IMR-90 (cell line): ENCODE results near the gene UTP4. TPM values are rescaled to one million over a fixed set of nuclear protein-coding genes. Genes with fewer than 3 reads are reported as not detected.

ENCODE experiments used
- ATAC-seq: fragments of 200-7000 bp; cut with Tn5 transposase; 2 replicates; pipeline ENCODE4 v1.9.1; 2020; ENCODE audit warnings: low read depth, mild to moderate bottlenecking, moderate library complexity
- BruUV-seq: library from RNA; stranded (reverse); fragments of 400-500 nt; replicated peaks from 2 replicates; lab custom pipeline; 2021; lab: Mats Ljungman, UMichigan
- CTCF ChIA-PET: fragments of 300-600 bp; formaldehyde crosslinking; extraction: SDS; loops from one replicate; lab custom pipeline; 2021; ENCODE audit warnings: antibody characterized with exemption; lab: Yijun Ruan, JAX
- POLR2A ChIA-PET: fragments of 300-600 bp; sonication (Branson Sonifier 250); formaldehyde crosslinking; loops from one replicate; lab custom pipeline; 2022; ENCODE audit warnings: antibody characterized with exemption; ENCODE audit not compliant: unreplicated experiment; lab: Charles Lee
- DNase-seq: peaks from one replicate; pipeline ENCODE4 v3.0.0; 2013
- H2AFZ ChIP-seq: replicated peaks from 2 replicates; pipeline ENCODE3; 2013; ENCODE audit warnings: low read length, mild to moderate bottlenecking; ENCODE audit not compliant: poor library complexity
- H2AK5ac ChIP-seq: 2 replicates; pipeline ENCODE4 v1.6.1; 2013; ENCODE audit warnings: low read depth, low read length, inconsistent platforms
- H2AK9ac ChIP-seq: replicated peaks from 2 replicates; pipeline ENCODE3; 2013; ENCODE audit warnings: mild to moderate bottlenecking, low read depth, low read length, moderate library complexity; ENCODE audit not compliant: poor library complexity
- H2BK120ac ChIP-seq: 2 replicates; pipeline ENCODE4 v1.6.1; 2013; ENCODE audit warnings: low read depth, low read length, inconsistent platforms
- H2BK15ac ChIP-seq: 3 replicates; pipeline ENCODE4 v1.6.1; 2013; ENCODE audit warnings: low read depth, low read length, inconsistent platforms
- H2BK20ac ChIP-seq: 2 replicates; pipeline ENCODE4 v1.6.1; 2013; ENCODE audit warnings: low read depth, mild to moderate bottlenecking, inconsistent platforms, low read length, moderate library complexity
- H2BK5ac ChIP-seq: 2 replicates; pipeline ENCODE4 v1.6.1; 2013; ENCODE audit warnings: mild to moderate bottlenecking, low read depth, low read length, inconsistent platforms; ENCODE audit not compliant: poor library complexity, severe bottlenecking
- H3K14ac ChIP-seq: replicated peaks from 2 replicates; pipeline ENCODE4 v1.6.1; 2013; ENCODE audit warnings: low read depth, low read length, inconsistent platforms
- H3K18ac ChIP-seq: 2 replicates; pipeline ENCODE4 v1.6.1; 2013; ENCODE audit warnings: low read depth, low read length, control low read depth
- H3K23ac ChIP-seq: 2 replicates; pipeline ENCODE4 v1.6.1; 2013; ENCODE audit warnings: low read depth, low read length, inconsistent platforms
- H3K27ac ChIP-seq: 2 replicates; pipeline ENCODE4 v1.5.1; 2013; ENCODE audit warnings: mild to moderate bottlenecking, control low read depth, low read length; ENCODE audit not compliant: insufficient read depth
- H3K27me3 ChIP-seq: 2 replicates; pipeline ENCODE4 v1.6.1; 2013; ENCODE audit warnings: low read length; ENCODE audit not compliant: control insufficient read depth, insufficient read depth
- H3K36me3 ChIP-seq: 2 replicates; pipeline ENCODE4 v1.6.1; 2013; ENCODE audit warnings: low read length, mixed read lengths; ENCODE audit not compliant: control insufficient read depth, insufficient read depth
- H3K4ac ChIP-seq: 2 replicates; pipeline ENCODE4 v1.6.1; 2013; ENCODE audit warnings: low read depth, low read length, inconsistent platforms
- H3K4me1 ChIP-seq: 2 replicates; pipeline ENCODE4 v1.6.1; 2013; ENCODE audit warnings: low read length, mixed read lengths; ENCODE audit not compliant: control insufficient read depth, insufficient read depth
- H3K4me2 ChIP-seq: 2 replicates; pipeline ENCODE4 v1.6.1; 2013; ENCODE audit warnings: low read depth, mild to moderate bottlenecking, control low read depth, low read length, moderate library complexity
- H3K4me3 ChIP-seq: 2 replicates; pipeline ENCODE4 v1.5.1; 2013; ENCODE audit warnings: low read depth, mild to moderate bottlenecking, control low read depth, low read length, moderate library complexity; ENCODE audit not compliant: insufficient read depth
- H3K56ac ChIP-seq: 2 replicates; pipeline ENCODE4 v1.6.1; 2013; ENCODE audit warnings: low read length, inconsistent platforms; ENCODE audit not compliant: insufficient read depth; ENCODE audit errors: extremely low read depth
- H3K79me1 ChIP-seq, 2 experiments: 2 replicates each; pipeline ENCODE4 v1.6.1; 2013; ENCODE audit warnings: low read length in 2 of 2, inconsistent platforms in 1 of 2, low read depth in 1 of 2
- H3K9ac ChIP-seq: 2 replicates; pipeline ENCODE4 v1.6.1; 2013; ENCODE audit warnings: low read depth, low read length, control low read depth
- H3K9me1 ChIP-seq: 2 replicates; pipeline ENCODE4 v1.6.1; 2013; ENCODE audit warnings: low read length, inconsistent platforms; ENCODE audit not compliant: insufficient read depth
- H3K9me3 ChIP-seq: 2 replicates; pipeline ENCODE4 v1.6.1; 2013; ENCODE audit warnings: low read length; ENCODE audit not compliant: control insufficient read depth, insufficient read depth
- H4K20me1 ChIP-seq: 2 replicates; pipeline ENCODE4 v1.6.1; 2013; ENCODE audit warnings: low read length, inconsistent platforms; ENCODE audit not compliant: insufficient read depth
- H4K5ac ChIP-seq: 2 replicates; pipeline ENCODE4 v1.6.1; 2013; ENCODE audit warnings: mild to moderate bottlenecking, low read depth, low read length, control low read depth
- H4K8ac ChIP-seq, 2 experiments: 2 replicates each; pipeline ENCODE4 v1.6.1; 2013; ENCODE audit warnings: low read depth in 2 of 2, low read length in 2 of 2, control low read depth in 1 of 2, inconsistent platforms in 1 of 2
- H4K91ac ChIP-seq: 2 replicates; pipeline ENCODE4 v1.6.1; 2013; ENCODE audit warnings: low read depth, low read length, inconsistent platforms; ENCODE audit not compliant: insufficient read depth
- BHLHE40 ChIP-seq: fragments of 150-350 bp; IDR thresholded peaks from 2 replicates; pipeline ENCODE4 v1.6.1; 2016; ENCODE audit warnings: mild to moderate bottlenecking, low read depth, low read length
- CEBPB ChIP-seq: IDR thresholded peaks from 2 replicates; pipeline ENCODE4 v1.6.1; 2012; ENCODE audit warnings: low read depth, low read length, improper control_type of control experiment
- CHD1 ChIP-seq: IDR thresholded peaks from 2 replicates; pipeline ENCODE4 v1.6.1; 2012; ENCODE audit warnings: low read depth, low read length, improper control_type of control experiment
- FOS ChIP-seq: fragments of 150-350 bp; IDR thresholded peaks from 2 replicates; pipeline ENCODE4 v1.6.1; 2016; ENCODE audit warnings: low read depth, low read length
- MXI1 ChIP-seq: IDR thresholded peaks from 2 replicates; pipeline ENCODE4 v1.6.1; 2012; ENCODE audit warnings: low read depth, mild to moderate bottlenecking, low read length, moderate library complexity, borderline replicate concordance
- NFE2L2 ChIP-seq: fragments of 150-350 bp; IDR thresholded peaks from 2 replicates; pipeline ENCODE4 v1.6.1; 2016; ENCODE audit warnings: low read depth, mild to moderate bottlenecking, low read length
- RFX5 ChIP-seq: IDR thresholded peaks from 2 replicates; pipeline ENCODE4 v1.8.0; 2012; ENCODE audit warnings: low read depth, mild to moderate bottlenecking, low read length, moderate library complexity
- WGBS, 2 experiments: methylation state at CpG; one replicate each; pipeline versions ENCODE4 v1.1.5 to v1.1.7; 2013; ENCODE audit warnings: missing lambda C conversion rate in 2 of 2; ENCODE audit not compliant: insufficient read length in 1 of 2; ENCODE audit errors: extremely low coverage in 2 of 2; 5-methylcytosine and 5-hydroxymethylcytosine counted together
- dilution Hi-C: fragments of 300-500 bp; cut with HindIII; formaldehyde crosslinking; loops from one replicate; pipeline ENCODE4 v1.14.3; 2018; ENCODE audit warnings: low sequenced_read_pairs; ENCODE audit not compliant: unreplicated experiment
- in situ Hi-C: fragments of 300-500 bp; cut with MboI; formaldehyde crosslinking; loops from 3 replicates; pipeline ENCODE4 v1.14.3; 2019; ENCODE audit warnings: low sequenced_read_pairs, inconsistent platforms, mixed read lengths
- intact Hi-C: fragments of 100-400 bp; cut with micrococcal nuclease; formaldehyde crosslinking; loops from 2 replicates; pipeline ENCODE4 v1.10.0; 2022
- polyA plus RNA-seq, 3 experiments: library from polyadenylated mRNA; depleted of rRNA; stranded (reverse); fragments of >200 nt; gene quantifications; 2 replicates each; pipeline ENCODE4 v1.2.3, GENCODE V29; 2012; ENCODE audit warnings: low replicate concordance in 1 of 3
- total RNA-seq: library from RNA; depleted of rRNA; stranded (reverse); fragments of >200 nt; gene quantifications from 2 replicates; pipeline ENCODE4 v1.2.3, GENCODE V29; 2012
- TF ChIP-seq, protein P1 (sequence below): fragments of 150-350 bp; IDR thresholded peaks from 2 replicates; pipeline ENCODE4 v1.6.1; 2017; ENCODE audit warnings: mild to moderate bottlenecking, antibody characterized with exemption, low read length, low read depth
- TF ChIP-seq, protein P2 (sequence below): conservative IDR thresholded peaks from 2 replicates; pipeline ENCODE4 v1.5.1; 2012; ENCODE audit warnings: mild to moderate bottlenecking, low read depth, low read length, improper control_type of control experiment

The UTP4 gene
- total and polyA plus RNA-seq, 2 of the 4 experiments (the other 2 are of a cell fraction): 32.1 to 61.8 TPM

DNA sequence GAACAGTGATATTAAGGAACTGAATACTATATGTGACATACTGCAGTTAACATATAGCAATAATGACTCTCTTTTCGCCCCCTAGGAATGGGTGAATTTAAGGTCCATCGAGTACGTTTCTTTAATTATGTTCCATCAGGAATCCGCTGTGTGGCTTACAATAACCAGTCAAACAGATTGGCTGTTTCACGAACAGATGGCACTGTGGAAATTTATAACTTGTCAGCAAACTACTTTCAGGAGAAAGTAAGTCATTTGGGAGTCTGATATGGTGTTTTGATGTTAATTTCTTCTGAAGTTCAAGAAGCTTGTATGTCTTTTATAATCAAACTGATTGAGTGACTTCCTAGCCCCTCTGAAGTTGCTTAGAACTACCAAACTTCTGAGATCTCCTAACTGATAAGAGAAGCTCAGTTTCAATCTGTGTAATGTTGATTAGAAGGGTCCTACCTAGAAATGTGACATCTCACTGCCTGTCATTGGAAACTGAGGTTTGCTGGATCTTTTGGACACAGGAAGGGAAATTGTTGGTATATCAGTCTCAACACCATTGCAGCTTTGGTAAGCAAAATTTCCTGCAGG, 1.0 kb downstream of the UTP4 start:
- Histone ChIP-seq H2BK15ac (no peak overlapping the region), H3K9ac (peak overlapping the region; percentile 64; the same call in 1 of the 2 replicates), H3K36me3 (peaks cover 12% of the 10 kb centered on the region), H2BK120ac (no peak overlapping the region), H3K4ac (no peak overlapping the region; the same call in 1 of the 2 replicates), H2AK5ac (peak overlapping the region; percentile 4; the same call in 1 of the 2 replicates), H2AFZ (no peak overlapping the region), H3K18ac (no peak overlapping the region), H3K79me1 (peaks cover 17 to 56% of the 10 kb centered on the region in 2 experiments), H3K9me1 (no peaks in the 10 kb centered on the region; the same call in 1 of the 2 replicates), H2BK5ac (no peak overlapping the region), H2BK20ac (no peak overlapping the region), H3K4me3 (peak overlapping the region; percentile 91), H4K5ac (no peak overlapping the region), H4K8ac (no peak overlapping the region; a peak in 1 of 4 replicates), H3K4me2 (peak overlapping the region; percentile 83), H3K9me3 (no peaks in the 10 kb centered on the region), H3K27ac (no peak overlapping the region), H3K4me1 (no peaks in the 10 kb centered on the region), H3K27me3 (no peaks in the 10 kb centered on the region), H3K14ac (peak overlapping the region; percentile 85; the same call in 1 of the 2 replicates), H3K56ac (peak overlapping the region; percentile 66; the same call in 1 of the 2 replicates), H3K23ac (peak overlapping the region; percentile 81; the same call in 1 of the 2 replicates), H4K20me1 (peaks cover 23% of the 10 kb centered on the region; the same call in 1 of the 2 replicates), H4K91ac (no peak overlapping the region), H2AK9ac (peak overlapping the region; percentile 19)
- CTCF ChIA-PET: interaction anchor here (1.0 kb wide), 1 partner anchor 17 kb away, joined by 3 read pairs; no protein-coding TSS in a partner anchor
- no TSS peak for BruUV-seq
- intact Hi-C loops: loop anchor here (5.0 kb wide), 1 partner anchor 141 kb away; no protein-coding TSS in a partner anchor
- TF ChIP-seq CHD1: no peak
- TF ChIP-seq BHLHE40: no peak
- TF ChIP-seq MXI1: no peak
- no peak for TF ChIP-seq NFE2L2
- TF ChIP-seq, protein P1, sequence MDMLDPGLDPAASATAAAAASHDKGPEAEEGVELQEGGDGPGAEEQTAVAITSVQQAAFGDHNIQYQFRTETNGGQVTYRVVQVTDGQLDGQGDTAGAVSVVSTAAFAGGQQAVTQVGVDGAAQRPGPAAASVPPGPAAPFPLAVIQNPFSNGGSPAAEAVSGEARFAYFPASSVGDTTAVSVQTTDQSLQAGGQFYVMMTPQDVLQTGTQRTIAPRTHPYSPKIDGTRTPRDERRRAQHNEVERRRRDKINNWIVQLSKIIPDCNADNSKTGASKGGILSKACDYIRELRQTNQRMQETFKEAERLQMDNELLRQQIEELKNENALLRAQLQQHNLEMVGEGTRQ: no peak
- no peak for TF ChIP-seq CEBPB
- TF ChIP-seq, protein P2, sequence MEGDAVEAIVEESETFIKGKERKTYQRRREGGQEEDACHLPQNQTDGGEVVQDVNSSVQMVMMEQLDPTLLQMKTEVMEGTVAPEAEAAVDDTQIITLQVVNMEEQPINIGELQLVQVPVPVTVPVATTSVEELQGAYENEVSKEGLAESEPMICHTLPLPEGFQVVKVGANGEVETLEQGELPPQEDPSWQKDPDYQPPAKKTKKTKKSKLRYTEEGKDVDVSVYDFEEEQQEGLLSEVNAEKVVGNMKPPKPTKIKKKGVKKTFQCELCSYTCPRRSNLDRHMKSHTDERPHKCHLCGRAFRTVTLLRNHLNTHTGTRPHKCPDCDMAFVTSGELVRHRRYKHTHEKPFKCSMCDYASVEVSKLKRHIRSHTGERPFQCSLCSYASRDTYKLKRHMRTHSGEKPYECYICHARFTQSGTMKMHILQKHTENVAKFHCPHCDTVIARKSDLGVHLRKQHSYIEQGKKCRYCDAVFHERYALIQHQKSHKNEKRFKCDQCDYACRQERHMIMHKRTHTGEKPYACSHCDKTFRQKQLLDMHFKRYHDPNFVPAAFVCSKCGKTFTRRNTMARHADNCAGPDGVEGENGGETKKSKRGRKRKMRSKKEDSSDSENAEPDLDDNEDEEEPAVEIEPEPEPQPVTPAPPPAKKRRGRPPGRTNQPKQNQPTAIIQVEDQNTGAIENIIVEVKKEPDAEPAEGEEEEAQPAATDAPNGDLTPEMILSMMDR: no peak
- TF ChIP-seq FOS: no peak
- no peak for TF ChIP-seq RFX5
- POLR2A ChIA-PET: interaction anchor here (0.6 to 0.9 kb wide), 3 partner anchors 12 to 54 kb away, joined by 3 to 5 read pairs (median 5); no protein-coding TSS in a partner anchor
- in situ Hi-C loops: no loop called here
- dilution Hi-C loops: no loop called here
- ATAC-seq: no peak
- WGBS, 2 experiments: no CpG with 5 or more reads among the region's 5 CpGs
- no peak for DNase-seq
